Peyer's patch (tissue), 4 donors: Measurements from ENCODE around the gene TMEM174. TPM values are rescaled to one million over a fixed set of nuclear protein-coding genes. Genes with fewer than 3 reads are reported as not detected.

ENCODE experiments used
- DNase-seq, 3 donors: peaks; one replicate each; pipeline ENCODE4 v3.0.0-alpha.2; 2017 to 2019
- H3K27ac ChIP-seq, 4 donors: fragments of 200-600 bp; sonication (generic); one replicate each; pipeline ENCODE4 v1.5.1; 2016 to 2019
- H3K27me3 ChIP-seq, 2 donors: fragments of 200-600 bp; sonication (generic); one replicate each; pipeline ENCODE4 v1.5.1; 2019
- H3K36me3 ChIP-seq, 3 donors: fragments of 200-600 bp; sonication (generic); one replicate each; pipeline ENCODE4 v1.5.1; 2016 to 2019
- H3K4me1 ChIP-seq, 4 donors: fragments of 200-600 bp; sonication (generic); one replicate each; pipeline ENCODE4 v1.5.1; 2016 to 2019
- H3K4me3 ChIP-seq, 4 donors: fragments of 200-600 bp; sonication (generic); 1 replicate in 3 of 4; 2 replicates in 1 of 4; pipeline ENCODE4 v1.5.1; 2016 to 2019; ENCODE audit warnings: mild to moderate bottlenecking in 1 of 4
- H3K9me3 ChIP-seq, 4 donors: fragments of 200-600 bp; sonication (generic); one replicate each; pipeline ENCODE4 v1.5.1; 2016 to 2019; ENCODE audit warnings: mild to moderate bottlenecking in 1 of 4
- CTCF ChIP-seq, 6 experiments: fragments of 450-650 bp in 4 of 6; fragments of 200-600 bp in 2 of 6; sonication (generic) in 1 of 6; IDR thresholded peaks; one replicate each; pipeline ENCODE4 v1.5.1; 2017 to 2019; ENCODE audit warnings: antibody characterized with exemption in 6 of 6, mild to moderate bottlenecking in 3 of 6, moderate library complexity in 1 of 6
- POLR2A ChIP-seq, 2 donors: fragments of 450-650 bp; IDR thresholded peaks; one replicate each; pipeline ENCODE4 v1.5.1; 2017; ENCODE audit warnings: antibody characterized with exemption in 2 of 2, mild to moderate bottlenecking in 2 of 2, moderate library complexity in 2 of 2
- total RNA-seq, 4 donors: library from RNA; depleted of rRNA; stranded (reverse); fragments of >200 nt; gene quantifications; one replicate each; pipeline ENCODE4 v1.1.0, GENCODE V29; 2016

The TMEM174 gene
- total RNA-seq, result not detected

GRCh38 chr5:73172951-73173350 lies at the start of gene TMEM174:
Gene TMEM174, plus strand, starts transcription at chr5:73173193. Its CDS starts 51 bp downstream, at chr5:73173244.
- no peak for DNase-seq
- TF ChIP-seq POLR2A (IDR thresholded peaks at IDR 0.05) (no peak), CTCF (IDR thresholded peaks at IDR 0.05) (no peak)
- Histone ChIP-seq H3K9me3 (no peaks in the 10 kb centered on the region), H3K36me3 (no peaks in the 10 kb centered on the region), H3K4me3 (no peak within 1 kb of the TSS), H3K27me3 (no peaks in the 10 kb centered on the region), H3K27ac (no peak within 1 kb of the TSS), H3K4me1 (no peaks in the 10 kb centered on the region)

GRCh38 chr5:73125289-73125688 lies 47.7 kb upstream of the TMEM174 start:
- H3K36me3 ChIP-seq, result peaks cover 0 to 10% (median 0%) of the 10 kb centered on the region in 3 donors
- H3K4me1 ChIP-seq, result peaks cover 0 to 43% (median 1%) of the 10 kb centered on the region in 4 donors
- peak overlapping the region in 1 of 4 donors; percentile 17 for H3K27ac ChIP-seq
- H3K4me3 ChIP-seq, result no peak overlapping the region
- peak in 1 of 3 donors; percentile 73 for DNase-seq
- no peaks in the 10 kb centered on the region for H3K27me3 ChIP-seq
- no peak for TF ChIP-seq POLR2A (IDR thresholded peaks at IDR 0.05)
- TF ChIP-seq CTCF (IDR thresholded peaks at IDR 0.05), result no peak
- H3K9me3 ChIP-seq, result no peaks in the 10 kb centered on the region

- H3K27me3 ChIP-seq, result no peaks in the 10 kb centered on the region
- no peak for TF ChIP-seq POLR2A (IDR thresholded peaks at IDR 0.05)
- no peak for TF ChIP-seq CTCF (IDR thresholded peaks at IDR 0.05)
- no peak for DNase-seq
- H3K9me3 ChIP-seq, result no peaks in the 10 kb centered on the region
- H3K4me3 ChIP-seq, result no peak overlapping the region
- H3K4me1 ChIP-seq, result peaks cover 0 to 44% (median 1%) of the 10 kb centered on the region in 4 donors
- peaks cover 0 to 10% (median 0%) of the 10 kb centered on the region in 3 donors for H3K36me3 ChIP-seq
- peak overlapping the region in 1 of 4 donors; percentile 17 for H3K27ac ChIP-seq
Observed at GRCh38 chr5:73126381-73126780, 46.6 kb upstream of the TMEM174 start.

GRCh38 chr5:73126957-73127356 lies 46.0 kb upstream of the TMEM174 start:
- no peak for DNase-seq
- TF ChIP-seq CTCF (IDR thresholded peaks at IDR 0.05) (no peak), POLR2A (IDR thresholded peaks at IDR 0.05) (no peak)
- no peaks in the 10 kb centered on the region for H3K27me3 ChIP-seq
- peaks cover 0 to 48% (median 1%) of the 10 kb centered on the region in 4 donors for H3K4me1 ChIP-seq
- no peak overlapping the region for H3K4me3 ChIP-seq
- no peaks in the 10 kb centered on the region for H3K9me3 ChIP-seq
- H3K36me3 ChIP-seq, result peaks cover 0 to 10% (median 0%) of the 10 kb centered on the region in 3 donors
- no peak overlapping the region for H3K27ac ChIP-seq

- no peak overlapping the region for H3K27ac ChIP-seq
- DNase-seq, result no peak
- H3K4me1 ChIP-seq, result peaks cover 0 to 55% (median 1%) of the 10 kb centered on the region in 4 donors
- H3K27me3 ChIP-seq, result no peaks in the 10 kb centered on the region
- no peaks in the 10 kb centered on the region for H3K9me3 ChIP-seq
- TF ChIP-seq CTCF (IDR thresholded peaks at IDR 0.05) (no peak), POLR2A (IDR thresholded peaks at IDR 0.05) (no peak)
- H3K36me3 ChIP-seq, result peaks cover 0 to 2% (median 0%) of the 10 kb centered on the region in 3 donors
- H3K4me3 ChIP-seq, result no peak overlapping the region
Observed at GRCh38 chr5:73129143-73129542, 43.9 kb upstream of the TMEM174 start.

GRCh38 chr5:73130811-73131210 lies 42.2 kb upstream of the TMEM174 start:
- H3K27ac ChIP-seq, result no peak overlapping the region
- H3K4me3 ChIP-seq, result no peak overlapping the region
- H3K4me1 ChIP-seq, result peaks cover 0 to 42% (median 1%) of the 10 kb centered on the region in 4 donors
- no peaks in the 10 kb centered on the region for H3K9me3 ChIP-seq
- DNase-seq, result no peak
- no peaks in the 10 kb centered on the region for H3K36me3 ChIP-seq
- H3K27me3 ChIP-seq, result no peaks in the 10 kb centered on the region
- no peak for TF ChIP-seq POLR2A (IDR thresholded peaks at IDR 0.05)
- no peak for TF ChIP-seq CTCF (IDR thresholded peaks at IDR 0.05)
